Measurements from ENCODE around the gene TSSK6. TPM values are rescaled to one million over a fixed set of nuclear protein-coding genes. Genes with fewer than 3 reads are reported as not detected.

TSSK6 gene
- total and polyA plus RNA-seq, 3 donors from 2014 or later = 117 to 722 (median 125) TPM

DNA sequence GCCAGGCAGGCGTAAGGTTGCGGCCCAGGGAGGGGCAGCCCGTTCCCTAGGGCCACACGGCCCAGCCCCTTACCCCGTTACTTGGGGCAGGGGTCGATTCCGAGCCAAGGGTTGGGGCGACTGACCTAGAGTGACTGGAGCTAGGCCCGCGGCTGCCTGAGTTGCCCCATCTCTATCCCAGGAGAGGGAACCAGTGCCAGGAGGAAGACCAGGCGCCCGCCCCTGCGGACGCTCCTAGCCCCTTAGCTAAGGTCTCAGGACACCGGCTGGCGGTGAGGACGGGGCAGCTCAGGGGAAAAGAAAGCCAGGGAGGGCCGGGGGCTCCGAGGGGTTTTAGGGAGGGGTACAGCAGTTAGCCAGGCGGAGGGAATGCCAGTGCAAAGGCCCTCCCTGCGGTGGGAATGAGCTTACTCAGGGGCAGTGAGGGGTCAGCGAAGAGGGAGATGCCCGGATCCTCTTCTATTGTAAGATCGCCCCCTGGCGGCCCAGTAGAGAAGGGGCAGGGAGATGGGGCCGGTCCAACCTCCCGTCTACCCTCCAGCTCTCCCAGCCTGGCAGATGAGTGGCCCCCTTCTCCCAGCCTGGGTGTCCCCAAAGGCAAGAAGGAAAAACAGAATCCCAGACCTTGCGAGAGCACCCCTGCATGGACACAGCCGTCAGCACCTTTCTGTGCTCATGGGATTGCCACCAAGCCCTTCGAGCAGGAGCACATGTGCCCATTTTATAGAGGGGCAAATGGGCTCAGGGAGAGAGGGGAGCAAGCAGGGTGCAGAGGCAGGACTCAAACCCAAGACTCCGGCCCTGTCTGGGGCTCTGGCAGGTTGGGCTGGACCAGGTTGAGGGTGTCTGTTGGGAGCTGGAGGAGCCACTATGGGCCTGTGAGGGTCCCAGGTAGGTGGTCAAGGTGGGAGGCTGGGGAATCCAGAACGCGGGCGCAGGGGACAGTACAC is 39.0 kb upstream of the TSSK6 start:
- Histone ChIP-seq H3K36me3 (ENCODE audit: low read depth, missing control alignments) (no peaks in the 10 kb centered on the region), H3K4me1 (no peaks in the 10 kb centered on the region), H3K27ac (no peak overlapping the region), H3K4me3 (no peak overlapping the region), H3K9me3 (no peaks in the 10 kb centered on the region), H3K27me3 (no peaks in the 10 kb centered on the region)
- intact Hi-C loops (cut with DNase I; ENCODE audit: low total_unique reads) = no loop called here
- TF ChIP-seq POLR2A (IDR thresholded peaks at IDR 0.05) = no peak
- TF ChIP-seq, protein P1, sequence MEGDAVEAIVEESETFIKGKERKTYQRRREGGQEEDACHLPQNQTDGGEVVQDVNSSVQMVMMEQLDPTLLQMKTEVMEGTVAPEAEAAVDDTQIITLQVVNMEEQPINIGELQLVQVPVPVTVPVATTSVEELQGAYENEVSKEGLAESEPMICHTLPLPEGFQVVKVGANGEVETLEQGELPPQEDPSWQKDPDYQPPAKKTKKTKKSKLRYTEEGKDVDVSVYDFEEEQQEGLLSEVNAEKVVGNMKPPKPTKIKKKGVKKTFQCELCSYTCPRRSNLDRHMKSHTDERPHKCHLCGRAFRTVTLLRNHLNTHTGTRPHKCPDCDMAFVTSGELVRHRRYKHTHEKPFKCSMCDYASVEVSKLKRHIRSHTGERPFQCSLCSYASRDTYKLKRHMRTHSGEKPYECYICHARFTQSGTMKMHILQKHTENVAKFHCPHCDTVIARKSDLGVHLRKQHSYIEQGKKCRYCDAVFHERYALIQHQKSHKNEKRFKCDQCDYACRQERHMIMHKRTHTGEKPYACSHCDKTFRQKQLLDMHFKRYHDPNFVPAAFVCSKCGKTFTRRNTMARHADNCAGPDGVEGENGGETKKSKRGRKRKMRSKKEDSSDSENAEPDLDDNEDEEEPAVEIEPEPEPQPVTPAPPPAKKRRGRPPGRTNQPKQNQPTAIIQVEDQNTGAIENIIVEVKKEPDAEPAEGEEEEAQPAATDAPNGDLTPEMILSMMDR (IDR thresholded peaks at IDR 0.05) = peak in 2 of 3 experiments; percentile 48 to 67
- DNase-seq = peak; percentile 50
- 44 to 77% methylated on average over 12 to 33 of the region's 34 CpGs for WGBS, 2 donors

DNA sequence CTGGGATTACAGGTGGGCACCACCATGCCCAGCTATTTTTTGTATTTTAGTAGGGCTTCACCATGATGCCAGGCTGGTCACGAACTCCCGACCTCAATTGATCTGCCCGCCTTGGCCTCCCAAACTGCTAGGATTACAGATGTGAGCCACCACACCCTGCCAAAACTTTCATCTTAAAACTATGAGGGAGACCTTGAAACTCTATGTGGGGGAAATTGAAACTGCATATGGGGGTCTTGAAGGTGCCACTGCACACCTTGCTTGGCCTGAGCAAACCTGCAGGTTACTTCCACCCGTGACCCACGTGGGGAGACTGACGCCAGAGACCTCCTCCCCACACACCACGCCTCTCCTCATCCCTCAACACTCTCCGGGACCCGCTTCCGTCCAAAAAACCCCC is 38.3 kb upstream of the TSSK6 start:
- TF ChIP-seq, protein P1 (IDR thresholded peaks at IDR 0.05) = no peak
- TF ChIP-seq POLR2A (IDR thresholded peaks at IDR 0.05) = no peak
- intact Hi-C loops (cut with DNase I; ENCODE audit: low total_unique reads) = no loop called here

DNA sequence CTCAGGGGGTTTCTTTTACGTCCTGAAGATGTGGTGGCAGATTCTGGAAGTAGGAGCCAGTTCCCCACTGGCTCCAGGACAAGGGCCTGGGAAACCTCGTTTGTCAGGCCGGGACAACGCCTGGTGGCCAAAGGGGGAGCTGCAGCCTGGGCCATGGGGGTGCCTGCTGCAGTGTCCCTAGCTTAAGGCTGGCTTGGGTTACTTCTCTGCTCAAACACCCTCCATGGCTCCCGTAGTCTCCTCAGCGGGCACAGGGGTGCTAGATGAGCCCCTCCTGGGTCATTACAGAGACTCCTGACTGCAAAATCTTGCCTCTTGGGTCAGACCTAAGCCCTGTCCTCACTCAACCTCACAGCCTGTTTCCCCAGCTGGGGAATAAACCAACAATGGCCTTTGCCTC is 37.5 kb upstream of the TSSK6 start:
- Histone ChIP-seq H3K27me3 (no peaks in the 10 kb centered on the region), H3K36me3 (ENCODE audit: low read depth, missing control alignments) (no peaks in the 10 kb centered on the region), H3K4me1 (no peaks in the 10 kb centered on the region), H3K4me3 (no peak overlapping the region), H3K9me3 (no peaks in the 10 kb centered on the region), H3K27ac (no peak overlapping the region)
- DNase-seq = no peak
- intact Hi-C loops (cut with DNase I; ENCODE audit: low total_unique reads) = no loop called here
- TF ChIP-seq, protein P1 (IDR thresholded peaks at IDR 0.05) = peak in 1 of 3 experiments; percentile 44
- no peak for TF ChIP-seq POLR2A (IDR thresholded peaks at IDR 0.05)
- 66 to 80% methylated on average over 4 to 6 of the region's 6 CpGs for whole genome bisulfite sequencing, 2 donors

More for the DNA sequence above, 38.3 kb upstream of the TSSK6 start:
- no peak for DNase-seq
- no peaks in the 10 kb centered on the region for H3K4me1 ChIP-seq
- H3K36me3 ChIP-seq (ENCODE audit: low read depth, missing control alignments) = no peaks in the 10 kb centered on the region
- no peaks in the 10 kb centered on the region for H3K9me3 ChIP-seq
- no peak overlapping the region for H3K4me3 ChIP-seq
- WGBS, 2 donors = 77 to 87% methylated on average over 8 to 10 of the region's 10 CpGs
- H3K27ac ChIP-seq = no peak overlapping the region
- H3K27me3 ChIP-seq = no peaks in the 10 kb centered on the region

DNA sequence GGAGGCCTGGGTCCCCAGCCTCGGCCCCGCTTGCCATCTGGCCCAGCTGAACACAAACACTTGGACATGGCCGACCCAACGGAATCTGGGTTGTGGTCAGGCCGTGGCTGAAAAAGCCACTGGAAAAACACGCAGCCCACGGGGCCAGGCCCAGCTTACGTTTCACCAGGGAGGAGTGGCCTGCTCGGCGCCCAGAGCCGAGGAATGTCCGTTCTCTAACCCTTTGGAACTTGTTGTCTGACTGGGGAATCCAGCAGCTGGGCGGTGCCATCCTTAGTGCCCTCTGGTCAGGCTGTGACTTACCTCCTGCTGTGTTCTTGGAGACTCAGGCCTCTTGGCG is 36.5 kb upstream of the TSSK6 start:
- H3K4me3 ChIP-seq = no peak overlapping the region
- no peak for TF ChIP-seq POLR2A (IDR thresholded peaks at IDR 0.05)
- TF ChIP-seq, protein P1 (IDR thresholded peaks at IDR 0.05) = no peak
- no peaks in the 10 kb centered on the region for H3K36me3 ChIP-seq (ENCODE audit: low read depth, missing control alignments)
- 65 to 71% methylated on average over 4 to 14 of the region's 14 CpGs for WGBS, 2 donors
- no peaks in the 10 kb centered on the region for H3K27me3 ChIP-seq
- intact Hi-C loops (cut with DNase I; ENCODE audit: low total_unique reads) = no loop called here
- H3K27ac ChIP-seq = no peak overlapping the region
- H3K9me3 ChIP-seq = no peaks in the 10 kb centered on the region
- no peak for DNase-seq
- H3K4me1 ChIP-seq = no peaks in the 10 kb centered on the region

Measured in testis (tissue), 3 donors.